PC-9 (cell line): ENCODE data around the gene PRR5. TPM values are rescaled to one million over a fixed set of nuclear protein-coding genes. Genes with fewer than 3 reads are reported as not detected.
A peak's percentile ranks its signal among the peaks of the same experiment; 100 is the strongest.
"Not testable (repeated sequence)": the region's sequence is repeated elsewhere in the genome, so short reads cannot be mapped to it uniquely, and the experiment has no call there.

Experiments
- BruUV-seq: library from RNA; stranded (reverse); fragments of 400-500 nt; replicated peaks from 2 replicates; lab custom pipeline; 2021; lab: Mats Ljungman, UMichigan
- CTCF ChIA-PET: fragments of 300-600 bp; sonication (Branson Sonifier 250); formaldehyde crosslinking; loops from one replicate; lab custom pipeline; 2022; ENCODE audit warnings: antibody characterized with exemption; lab: Charles Lee
- POLR2A ChIA-PET: fragments of 300-600 bp; sonication (Branson Sonifier 250); formaldehyde crosslinking; loops from one replicate; lab custom pipeline; 2022; ENCODE audit warnings: antibody characterized with exemption; ENCODE audit not compliant: unreplicated experiment; lab: Charles Lee
- DNase-seq, 2 experiments: peaks; one replicate each; pipeline versions ENCODE4 v3.0.0 to v3.0.0-alpha.2; 2015 to 2022; ENCODE audit warnings: mixed read lengths in 1 of 2
- H2AFZ ChIP-seq: fragments of 200-600 bp; sonication (generic); 2 replicates; pipeline ENCODE4 v1.8.1; 2017; ENCODE audit warnings: antibody characterized with exemption
- H3F3A ChIP-seq: fragments of 200-600 bp; sonication (generic); 2 replicates; pipeline ENCODE4 v1.8.1; 2017; ENCODE audit warnings: antibody characterized with exemption, mild to moderate bottlenecking, low read depth; ENCODE audit not compliant: insufficient read depth
- H3K27ac ChIP-seq: fragments of 200-600 bp; sonication (generic); 2 replicates; pipeline ENCODE4 v1.6.1; 2016; ENCODE audit warnings: mixed run types
- H3K27me3 ChIP-seq: fragments of 200-600 bp; sonication (generic); 2 replicates; pipeline ENCODE4 v1.6.1; 2016; ENCODE audit warnings: low read depth, mixed run types; ENCODE audit not compliant: insufficient read depth
- H3K36me3 ChIP-seq: fragments of 200-600 bp; sonication (generic); 2 replicates; pipeline ENCODE4 v1.6.1; 2016; ENCODE audit warnings: low read depth, mixed run types
- H3K4me1 ChIP-seq: fragments of 200-600 bp; sonication (generic); replicated peaks from 2 replicates; pipeline ENCODE4 v1.6.1; 2016; ENCODE audit warnings: mixed run types; ENCODE audit not compliant: insufficient read depth
- H3K4me2 ChIP-seq: fragments of 200-600 bp; sonication (generic); 2 replicates; pipeline ENCODE4 v1.6.1; 2017; ENCODE audit warnings: mixed run types
- H3K4me3 ChIP-seq: fragments of 200-600 bp; sonication (generic); 2 replicates; pipeline ENCODE4 v1.6.1; 2016; ENCODE audit warnings: mixed run types
- H3K79me2 ChIP-seq: fragments of 200-600 bp; sonication (generic); 2 replicates; pipeline ENCODE4 v1.6.1; 2017; ENCODE audit warnings: low read depth, mixed run types
- H3K9me2 ChIP-seq: fragments of 200-600 bp; sonication (generic); 2 replicates; pipeline ENCODE4 v1.8.1; 2017; ENCODE audit warnings: mild to moderate bottlenecking; ENCODE audit not compliant: insufficient read depth
- H3K9me3 ChIP-seq: fragments of 200-600 bp; sonication (generic); 2 replicates; pipeline ENCODE4 v1.8.1; 2016; ENCODE audit warnings: low read depth; ENCODE audit not compliant: insufficient read depth
- H4K20me1 ChIP-seq: fragments of 200-600 bp; sonication (generic); 2 replicates; pipeline ENCODE4 v1.8.1; 2017; ENCODE audit not compliant: insufficient read depth
- EZH2 ChIP-seq: fragments of 200-600 bp; sonication (generic); IDR thresholded peaks from 2 replicates; pipeline ENCODE4 v1.8.0; 2017; ENCODE audit warnings: antibody characterized with exemption, low read depth
- intact Hi-C: fragments of 100-400 bp; cut with micrococcal nuclease; formaldehyde crosslinking; loops from one replicate; pipeline ENCODE4 v1.10.0; 2022; ENCODE audit not compliant: unreplicated experiment
- total RNA-seq: library from RNA; stranded (reverse); gene quantifications from 2 replicates; pipeline ENCODE4 v1.2.3, GENCODE V29; 2021
- TF ChIP-seq, protein P1 (sequence below): fragments of 200-600 bp; sonication (generic); conservative IDR thresholded peaks from 2 replicates; pipeline ENCODE4 v1.6.1; 2017; ENCODE audit warnings: mixed run types, antibody characterized with exemption, mild to moderate bottlenecking, moderate library complexity

Gene PRR5
- total RNA-seq, 1 experiment from 2014 or later = 22.1 TPM

DNA sequence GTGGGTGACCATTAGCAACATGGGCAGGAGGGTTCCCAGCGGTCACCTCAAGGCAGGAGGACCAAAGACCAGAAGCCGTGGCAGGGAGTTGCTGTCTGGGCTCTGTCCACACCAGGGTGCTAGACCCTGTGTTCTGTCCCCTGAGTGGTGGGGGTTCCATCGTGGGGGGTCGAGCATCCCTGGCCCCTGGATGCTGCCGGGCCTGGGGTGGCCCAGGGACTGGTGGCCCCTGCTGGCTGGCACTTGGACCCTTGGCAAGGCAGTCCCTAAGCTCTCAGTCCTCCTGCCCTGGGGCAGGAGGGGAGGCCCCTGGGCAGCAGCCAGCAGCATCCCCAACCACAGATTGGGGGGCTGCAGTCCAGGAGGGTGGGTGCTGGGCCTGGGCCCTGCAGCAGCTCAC lies 37.0 kb downstream of the PRR5 start:
- Histone ChIP-seq H3K27me3 (no peaks in the 10 kb centered on the region), H2AFZ (no peak overlapping the region), H3K9me3 (no peaks in the 10 kb centered on the region), H3K9me2 (no peaks in the 10 kb centered on the region), H3K27ac (peak overlapping the region; percentile 77), H3K4me2 (peak overlapping the region; percentile 53), H3K79me2 (no peaks in the 10 kb centered on the region), H4K20me1 (no peaks in the 10 kb centered on the region), H3K4me3 (no peak overlapping the region), H3F3A (peaks cover 13% of the 10 kb centered on the region; the same call in 1 of the 2 replicates), H3K4me1 (peaks cover 25% of the 10 kb centered on the region), H3K36me3 (no peaks in the 10 kb centered on the region)
- DNase-seq = no peak
- BruUV-seq = no TSS peak
- ChIA-PET POLR2A (no interaction called here), CTCF (interaction anchor here (0.5 kb wide), 1 partner anchor 534 kb away, joined by 7 read pairs; no protein-coding TSS in a partner anchor)
- intact Hi-C loops = loop anchor here (5.0 kb wide), 1 partner anchor 43 kb away; no protein-coding TSS in a partner anchor
- TF ChIP-seq EZH2 = no peak
- TF ChIP-seq, protein P1, sequence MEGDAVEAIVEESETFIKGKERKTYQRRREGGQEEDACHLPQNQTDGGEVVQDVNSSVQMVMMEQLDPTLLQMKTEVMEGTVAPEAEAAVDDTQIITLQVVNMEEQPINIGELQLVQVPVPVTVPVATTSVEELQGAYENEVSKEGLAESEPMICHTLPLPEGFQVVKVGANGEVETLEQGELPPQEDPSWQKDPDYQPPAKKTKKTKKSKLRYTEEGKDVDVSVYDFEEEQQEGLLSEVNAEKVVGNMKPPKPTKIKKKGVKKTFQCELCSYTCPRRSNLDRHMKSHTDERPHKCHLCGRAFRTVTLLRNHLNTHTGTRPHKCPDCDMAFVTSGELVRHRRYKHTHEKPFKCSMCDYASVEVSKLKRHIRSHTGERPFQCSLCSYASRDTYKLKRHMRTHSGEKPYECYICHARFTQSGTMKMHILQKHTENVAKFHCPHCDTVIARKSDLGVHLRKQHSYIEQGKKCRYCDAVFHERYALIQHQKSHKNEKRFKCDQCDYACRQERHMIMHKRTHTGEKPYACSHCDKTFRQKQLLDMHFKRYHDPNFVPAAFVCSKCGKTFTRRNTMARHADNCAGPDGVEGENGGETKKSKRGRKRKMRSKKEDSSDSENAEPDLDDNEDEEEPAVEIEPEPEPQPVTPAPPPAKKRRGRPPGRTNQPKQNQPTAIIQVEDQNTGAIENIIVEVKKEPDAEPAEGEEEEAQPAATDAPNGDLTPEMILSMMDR = no peak

DNA sequence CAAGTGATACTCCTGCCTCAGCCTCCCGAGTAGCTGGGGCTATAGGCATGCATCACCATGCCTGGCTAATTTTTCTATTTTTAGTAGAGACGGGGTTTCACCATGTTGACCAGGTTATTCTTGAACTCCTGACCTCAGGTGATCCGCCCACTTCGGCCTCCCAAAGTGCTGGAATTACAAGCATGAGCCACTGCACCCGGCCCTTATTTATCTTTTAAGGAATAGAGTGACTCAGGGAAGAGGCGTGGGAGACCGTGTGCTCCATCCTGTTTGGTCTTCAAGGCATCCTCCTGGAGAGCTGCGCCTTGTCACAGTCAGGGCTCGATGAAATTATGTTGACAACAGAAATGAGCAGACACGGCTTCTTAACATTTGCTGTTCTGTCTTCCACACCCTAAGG lies 37.7 kb downstream of the PRR5 start:
- H3K36me3 ChIP-seq, BruUV-seq, H3K9me2 ChIP-seq, H3K79me2 ChIP-seq, H4K20me1 ChIP-seq, CTCF ChIA-PET, H3K9me3 ChIP-seq, H2AFZ ChIP-seq, H3K27me3 ChIP-seq, H3K4me3 ChIP-seq: not testable (repeated sequence)
- POLR2A ChIA-PET = interaction anchor here (0.6 kb wide), 1 partner anchor 16 kb away, joined by 3 read pairs; no protein-coding TSS in a partner anchor
- peaks cover 25% of the 10 kb centered on the region for H3K4me1 ChIP-seq
- intact Hi-C loops = loop anchor here (5.0 kb wide), 1 partner anchor 43 kb away; no protein-coding TSS in a partner anchor
- H3F3A ChIP-seq = peaks cover 13% of the 10 kb centered on the region; the same call in 1 of the 2 replicates
- DNase-seq = peak; percentile 68 to 93
- H3K27ac ChIP-seq = peak overlapping the region; percentile 77
- peak overlapping the region; percentile 53 for H3K4me2 ChIP-seq

DNA sequence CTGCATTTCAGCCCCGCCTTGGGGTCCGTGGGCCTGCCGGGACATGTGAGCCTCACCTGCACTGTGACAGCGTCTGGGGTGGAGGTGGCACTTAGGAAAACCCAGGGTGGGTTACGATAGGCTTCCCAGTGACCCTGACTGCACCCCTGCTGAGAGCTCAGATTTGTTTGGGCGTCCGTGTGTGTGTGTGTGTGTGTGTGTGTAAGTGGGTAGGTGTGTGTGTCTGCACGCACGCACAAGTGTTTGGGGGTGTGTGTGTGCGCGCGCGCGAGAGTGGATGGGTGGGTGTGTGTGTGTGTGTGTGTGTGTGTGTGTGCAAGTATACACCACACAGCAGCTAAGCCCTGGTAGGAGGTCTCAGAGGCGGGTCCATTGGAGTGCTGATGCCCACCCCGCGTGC lies 38.3 kb downstream of the PRR5 start:
- intact Hi-C loops = no loop called here
- no peaks in the 10 kb centered on the region for H3K36me3 ChIP-seq
- ChIA-PET CTCF (no interaction called here), POLR2A (interaction anchor here (0.6 kb wide), 1 partner anchor 15 kb away, joined by 3 read pairs; no protein-coding TSS in a partner anchor)
- H3K9me2 ChIP-seq = no peaks in the 10 kb centered on the region
- no peak for DNase-seq
- H4K20me1 ChIP-seq = no peaks in the 10 kb centered on the region
- peak overlapping the region; percentile 53 for H3K4me2 ChIP-seq
- peaks cover 13% of the 10 kb centered on the region; the same call in 1 of the 2 replicates for H3F3A ChIP-seq
- peaks cover 25% of the 10 kb centered on the region for H3K4me1 ChIP-seq
- H3K79me2 ChIP-seq = no peaks in the 10 kb centered on the region
- no peaks in the 10 kb centered on the region for H3K9me3 ChIP-seq
- H2AFZ ChIP-seq = no peak overlapping the region
- peak overlapping the region; percentile 47; the same call in 1 of the 2 replicates for H3K27ac ChIP-seq
- no TSS peak for BruUV-seq
- TF ChIP-seq, protein P1 = no peak
- TF ChIP-seq EZH2 = no peak
- no peaks in the 10 kb centered on the region for H3K27me3 ChIP-seq
- H3K4me3 ChIP-seq = no peak overlapping the region
